ENCODE results near the gene AP2A1.

DNA sequence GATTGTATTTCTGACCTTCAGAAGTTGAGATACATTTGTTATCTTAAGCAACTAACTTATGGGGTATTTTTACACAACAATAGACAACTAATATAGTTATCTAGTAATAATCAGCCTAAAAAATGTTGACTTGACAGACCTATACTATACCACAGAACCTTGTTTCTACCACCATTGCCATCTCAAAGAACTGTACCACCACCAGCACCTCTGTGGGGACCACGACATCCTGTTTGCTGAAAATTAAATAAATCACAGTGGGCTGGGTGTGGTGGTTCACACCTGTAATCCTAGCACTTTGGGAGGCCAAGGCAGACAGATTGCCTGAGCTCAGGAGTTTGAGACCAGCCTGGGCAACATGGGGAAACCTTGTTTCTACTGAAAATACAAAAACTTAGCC lies 27.7 kb upstream of the AP2A1 start:
- TF ChIP-seq YY1 (IDR thresholded peaks at IDR 0.05; ENCODE audit: insufficient read depth, insufficient read length) (no peak), ZNF274 (IDR thresholded peaks at IDR 0.05; ENCODE audit: low read depth, low read length) (no peak), SUZ12 (IDR thresholded peaks at IDR 0.05; ENCODE audit: extremely low read depth, insufficient read depth, insufficient read length) (no peak)
